ENCODE measurements around the gene GPR132. TPM values are rescaled to one million over a fixed set of nuclear protein-coding genes. Genes with fewer than 3 reads are reported as not detected.

GPR132 gene
- total and polyA plus RNA-seq, 2 of the 13 experiments (the other 11 are each of a cell fraction or from before 2014, with no cell fraction given): not detected

GRCh38 chr14:105028251-105028927 is 36.8 kb downstream of the GPR132 start:
- H2AFZ ChIP-seq (ENCODE audit: low read length): no peak overlapping the region
- H3K27me3 ChIP-seq (ENCODE audit: control insufficient read depth in 1 of 2, insufficient read depth in 2 of 2, low read length in 2 of 2): peaks cover 0 to 30% of the 10 kb centered on the region in 2 experiments; a peak in 3 of 5 replicates
- no TSS peak for BruUV-seq (replicated peaks)
- ATAC-seq (no peak), DNase-seq (ENCODE audit: low spot score) (no peak), FAIRE-seq (no peak)
- in situ Hi-C loops (cut with HindIII; ENCODE audit: extremely low pct_ligation_motif_present, low pct_unique_long_range_greater_than_20kb): no loop called here
- ChIA-PET CTCF (ENCODE audit: low intra/inter-chr PET ratio, low total read pairs) (no interaction called here), POLR2A (no interaction called here)
- intact Hi-C loops (cut with micrococcal nuclease; ENCODE audit: unreplicated experiment): no loop called here
- H4K20me1 ChIP-seq (ENCODE audit: insufficient read depth, low read length): no peaks in the 10 kb centered on the region
- peaks cover 8% of the 10 kb centered on the region for H3K4me1 ChIP-seq (ENCODE audit: insufficient read depth, low read length)
- no peak overlapping the region for H3K9ac ChIP-seq (ENCODE audit: insufficient read depth, low read depth, low read length)
- TF ChIP-seq, protein P1, sequence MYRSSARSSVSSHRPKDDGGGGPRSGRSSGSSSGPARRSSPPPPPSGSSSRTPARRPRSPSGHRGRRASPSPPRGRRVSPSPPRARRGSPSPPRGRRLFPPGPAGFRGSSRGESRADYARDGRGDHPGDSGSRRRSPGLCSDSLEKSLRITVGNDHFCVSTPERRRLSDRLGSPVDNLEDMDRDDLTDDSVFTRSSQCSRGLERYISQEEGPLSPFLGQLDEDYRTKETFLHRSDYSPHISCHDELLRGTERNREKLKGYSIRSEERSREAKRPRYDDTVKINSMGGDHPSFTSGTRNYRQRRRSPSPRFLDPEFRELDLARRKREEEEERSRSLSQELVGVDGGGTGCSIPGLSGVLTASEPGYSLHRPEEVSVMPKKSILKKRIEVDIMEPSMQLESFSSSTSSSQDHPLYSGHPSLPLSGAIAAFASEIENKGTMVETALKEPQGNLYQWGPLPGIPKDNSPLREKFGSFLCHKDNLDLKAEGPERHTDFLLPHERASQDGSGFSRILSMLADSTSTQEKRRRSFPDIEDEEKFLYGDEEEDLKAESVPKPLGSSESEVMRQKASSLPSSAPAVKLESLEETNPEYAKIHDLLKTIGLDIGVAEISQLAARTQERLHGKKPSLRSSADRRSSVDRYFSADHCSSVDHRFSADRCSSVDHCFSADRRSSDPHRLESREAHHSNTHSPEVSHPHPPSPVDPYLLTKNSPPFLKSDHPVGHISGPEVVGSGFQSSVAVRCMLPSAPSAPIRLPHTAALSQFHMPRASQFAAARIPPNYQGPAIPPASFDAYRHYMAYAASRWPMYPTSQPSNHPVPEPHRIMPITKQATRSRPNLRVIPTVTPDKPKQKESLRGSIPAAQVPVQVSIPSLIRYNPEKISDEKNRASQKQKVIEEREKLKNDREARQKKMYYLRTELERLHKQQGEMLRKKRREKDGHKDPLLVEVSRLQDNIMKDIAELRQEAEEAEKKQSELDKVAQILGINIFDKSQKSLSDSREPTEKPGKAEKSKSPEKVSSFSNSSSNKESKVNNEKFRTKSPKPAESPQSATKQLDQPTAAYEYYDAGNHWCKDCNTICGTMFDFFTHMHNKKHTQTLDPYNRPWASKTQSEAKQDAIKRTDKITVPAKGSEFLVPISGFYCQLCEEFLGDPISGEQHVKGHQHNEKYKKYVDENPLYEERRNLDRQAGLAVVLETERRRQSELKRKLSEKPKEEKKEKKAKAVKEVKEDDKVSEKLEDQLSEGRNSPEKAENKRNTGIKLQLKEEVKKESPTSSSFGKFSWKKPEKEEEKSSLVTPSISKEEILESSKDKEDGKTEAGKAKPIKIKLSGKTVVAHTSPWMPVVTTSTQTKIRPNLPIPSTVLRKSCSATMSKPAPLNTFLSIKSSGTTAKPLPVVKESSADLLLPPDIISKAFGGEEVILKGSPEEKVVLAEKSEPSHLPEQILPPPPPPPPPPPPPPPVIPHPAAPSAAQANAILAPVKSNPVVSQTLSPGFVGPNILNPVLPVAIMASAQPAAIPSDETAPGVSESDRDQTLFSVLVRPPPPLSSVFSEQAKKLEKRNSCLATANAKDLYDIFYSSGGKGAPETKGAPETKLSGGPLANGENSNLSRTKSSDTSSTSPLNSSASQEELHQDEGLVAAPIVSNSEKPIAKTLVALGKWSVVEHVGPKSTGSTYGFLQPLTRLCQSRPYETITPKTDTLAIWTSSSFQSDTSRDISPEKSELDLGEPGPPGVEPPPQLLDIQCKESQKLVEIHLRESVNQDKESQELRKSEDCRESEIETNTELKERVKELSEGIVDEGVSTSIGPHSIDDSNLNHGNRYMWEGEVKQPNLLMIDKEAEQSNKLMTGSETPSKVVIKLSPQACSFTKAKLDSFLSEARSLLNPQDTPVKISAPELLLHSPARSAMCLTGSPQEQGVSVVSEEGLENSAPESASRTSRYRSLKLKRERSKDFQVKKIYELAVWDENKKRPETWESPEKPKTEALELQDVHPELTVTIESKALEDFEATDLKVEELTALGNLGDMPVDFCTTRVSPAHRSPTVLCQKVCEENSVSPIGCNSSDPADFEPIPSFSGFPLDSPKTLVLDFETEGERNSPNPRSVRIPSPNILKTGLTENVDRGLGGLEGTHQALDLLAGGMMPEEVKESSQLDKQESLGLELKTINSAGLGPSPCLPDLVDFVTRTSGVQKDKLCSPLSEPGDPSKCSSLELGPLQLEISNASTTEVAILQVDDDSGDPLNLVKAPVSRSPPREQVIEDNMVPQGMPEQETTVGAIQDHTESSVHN (CRISPR knock-in tag; IDR thresholded peaks at IDR 0.05): no peak
- TF ChIP-seq NCOA5 (CRISPR knock-in tag; IDR thresholded peaks at IDR 0.05): no peak
- no peak for TF ChIP-seq RNF2 (conservative IDR thresholded peaks at IDR 0.05; ENCODE audit: low read depth)
- no peak for TF ChIP-seq ARID2 (CRISPR knock-in tag; IDR thresholded peaks at IDR 0.05; ENCODE audit: borderline replicate concordance)
- no peak for TF ChIP-seq THAP7 (CRISPR knock-in tag; IDR thresholded peaks at IDR 0.05)
- TF ChIP-seq SIX1 (CRISPR knock-in tag; IDR thresholded peaks at IDR 0.05; ENCODE audit: borderline replicate concordance): no peak
- no peak for TF ChIP-seq HNF4G (IDR thresholded peaks at IDR 0.05; ENCODE audit: borderline replicate concordance, low read depth, low read length)
- no peak for TF ChIP-seq HNF4G (CRISPR knock-in tag; IDR thresholded peaks at IDR 0.05; ENCODE audit: borderline replicate concordance, low read depth)
- H3K4me3 ChIP-seq (replicated peaks in 1 of 3; ENCODE audit: insufficient read depth in 1 of 3, low read depth in 2 of 3, low read length in 3 of 3): no peak overlapping the region
- no peaks in the 10 kb centered on the region for H3K36me3 ChIP-seq (replicated peaks in 1 of 2; ENCODE audit: control insufficient read depth in 1 of 2, insufficient read depth in 2 of 2, low read length in 2 of 2)
- 64% methylated on average over 10 of the region's 12 CpGs for WGBS (ENCODE audit: low lambda C conversion rate)
- no peaks in the 10 kb centered on the region for H3K9me3 ChIP-seq (ENCODE audit: low read length)
- H3K4me2 ChIP-seq (ENCODE audit: low read depth, low read length): no peak overlapping the region
- no peak overlapping the region for H3K27ac ChIP-seq (ENCODE audit: extremely low read length, insufficient read depth, low read length)
- no peaks in the 10 kb centered on the region for H3K79me2 ChIP-seq (ENCODE audit: insufficient read depth, low read length)

Measured in HepG2 (cell line).